HG03060 (cell line): ENCODE measurements around the gene CCDC85C.

Source experiments
- ATAC-seq: cut with Tn5 transposase; IDR thresholded peaks from one replicate; pipeline ENCODE4 v1.9.1; 2021; ENCODE audit warnings: low read depth, moderate number of reproducible peaks; ENCODE audit not compliant: unreplicated experiment

The CCDC85C gene

GRCh38 chr14:99462210-99462609 lies 141.8 kb downstream of the CCDC85C start:
- ATAC-seq, result no peak

- no peak for ATAC-seq
Measured at GRCh38 chr14:99461411-99462085, 142.5 kb downstream of the CCDC85C start.

GRCh38 chr14:99460793-99461192 lies 143.2 kb downstream of the CCDC85C start:
- no peak for ATAC-seq

- no peak for ATAC-seq
Measured at GRCh38 chr14:99459481-99460100, 144.4 kb downstream of the CCDC85C start.

- no peak for ATAC-seq
Measured at GRCh38 chr14:99454246-99454645, 149.8 kb downstream of the CCDC85C start.

GRCh38 chr14:99452968-99453367 lies 151.0 kb downstream of the CCDC85C start:
- ATAC-seq, result no peak

GRCh38 chr14:99451234-99451633 lies 152.8 kb downstream of the CCDC85C start:
- ATAC-seq, result no peak

GRCh38 chr14:99450266-99450665 lies 153.7 kb downstream of the CCDC85C start:
- no peak for ATAC-seq
